ENCODE data around the gene EEA1.

DNA sequence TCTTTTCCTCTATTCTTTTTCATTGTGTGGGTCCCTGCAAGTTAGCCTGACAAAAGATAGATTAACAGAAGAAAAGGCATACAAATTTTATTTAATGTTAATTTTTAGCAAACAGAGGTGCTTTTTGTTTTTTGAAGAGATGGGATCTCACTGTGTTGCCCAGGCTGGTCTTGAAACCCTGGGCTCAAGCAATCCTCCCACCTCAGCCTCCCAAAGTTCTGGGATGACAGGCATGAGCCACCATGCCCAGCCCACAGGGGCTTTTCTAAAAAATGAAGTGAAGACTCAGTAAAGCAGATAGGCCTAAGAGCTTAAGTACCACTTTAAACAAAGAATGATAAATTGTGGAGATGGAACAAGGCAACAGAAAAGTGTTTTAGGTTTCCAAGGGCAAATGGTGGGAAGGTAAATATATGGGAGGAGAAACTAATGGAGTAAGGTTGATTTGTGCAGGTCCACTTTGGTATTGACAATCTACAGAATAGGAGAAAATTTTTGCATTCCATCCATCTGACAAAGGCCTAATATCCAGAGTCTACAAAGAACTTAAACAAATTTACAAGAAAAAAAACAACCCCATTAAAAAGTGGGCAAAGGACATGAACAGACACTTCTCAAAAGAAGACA lies 18.6 kb upstream of the EEA1 start:
- TF ChIP-seq REST (IDR thresholded peaks at IDR 0.05; ENCODE audit: borderline replicate concordance), result no peak
- no peak for TF ChIP-seq CTCF (IDR thresholded peaks at IDR 0.05; ENCODE audit: poor library complexity, severe bottlenecking)
- TF ChIP-seq TAF1 (IDR thresholded peaks at IDR 0.05; ENCODE audit: low read depth), result no peak
- no peak for TF ChIP-seq EZH2 (IDR thresholded peaks at IDR 0.05; ENCODE audit: borderline replicate concordance, insufficient read depth, low read length, poor library complexity, severe bottlenecking)
- no peak for TF ChIP-seq EP300 (conservative IDR thresholded peaks at IDR 0.05; ENCODE audit: poor library complexity, severe bottlenecking)
- no peak for TF ChIP-seq SMC3 (conservative IDR thresholded peaks at IDR 0.05; ENCODE audit: poor library complexity)
- no peak for TF ChIP-seq RAD21 (conservative IDR thresholded peaks at IDR 0.05)
- TF ChIP-seq POLR2AphosphoS5 (IDR thresholded peaks at IDR 0.05), result no peak

All from neural cell (in vitro differentiated cells).